Activated T-helper 1 cell treated with Interleukin-2 at 50 U/mL for 16 hours (primary cell): Measurements from ENCODE around the gene ADA.
"Not testable (repeated sequence)": the region's sequence is repeated elsewhere in the genome, so short reads cannot be mapped to it uniquely, and the experiment has no call there.

Experiments used
- DNase-seq: peaks from one replicate; pipeline ENCODE4 v3.0.0-alpha.2; 2020; ENCODE audit warnings: low read depth

Gene ADA

DNA sequence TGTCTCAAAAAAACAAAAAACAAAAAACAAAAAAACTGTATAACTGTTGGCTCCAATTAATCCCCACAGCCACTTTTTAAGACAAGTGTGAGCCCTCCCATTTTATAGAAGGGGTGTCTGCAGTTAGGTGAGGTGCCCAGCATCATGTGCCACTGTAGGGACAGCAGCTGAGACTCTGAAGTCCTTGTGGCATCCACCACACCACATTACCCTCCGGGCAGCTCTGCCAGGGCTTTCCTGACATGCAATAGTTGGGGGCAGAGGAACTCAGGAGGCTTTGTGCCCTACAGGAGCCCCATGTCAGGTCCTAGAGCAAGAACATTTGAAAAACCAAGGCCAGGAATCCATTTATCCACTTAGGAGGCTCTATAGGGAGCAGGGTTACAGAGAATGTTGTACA lies 51.8 kb downstream of the ADA start:
- no peak for DNase-seq

DNA sequence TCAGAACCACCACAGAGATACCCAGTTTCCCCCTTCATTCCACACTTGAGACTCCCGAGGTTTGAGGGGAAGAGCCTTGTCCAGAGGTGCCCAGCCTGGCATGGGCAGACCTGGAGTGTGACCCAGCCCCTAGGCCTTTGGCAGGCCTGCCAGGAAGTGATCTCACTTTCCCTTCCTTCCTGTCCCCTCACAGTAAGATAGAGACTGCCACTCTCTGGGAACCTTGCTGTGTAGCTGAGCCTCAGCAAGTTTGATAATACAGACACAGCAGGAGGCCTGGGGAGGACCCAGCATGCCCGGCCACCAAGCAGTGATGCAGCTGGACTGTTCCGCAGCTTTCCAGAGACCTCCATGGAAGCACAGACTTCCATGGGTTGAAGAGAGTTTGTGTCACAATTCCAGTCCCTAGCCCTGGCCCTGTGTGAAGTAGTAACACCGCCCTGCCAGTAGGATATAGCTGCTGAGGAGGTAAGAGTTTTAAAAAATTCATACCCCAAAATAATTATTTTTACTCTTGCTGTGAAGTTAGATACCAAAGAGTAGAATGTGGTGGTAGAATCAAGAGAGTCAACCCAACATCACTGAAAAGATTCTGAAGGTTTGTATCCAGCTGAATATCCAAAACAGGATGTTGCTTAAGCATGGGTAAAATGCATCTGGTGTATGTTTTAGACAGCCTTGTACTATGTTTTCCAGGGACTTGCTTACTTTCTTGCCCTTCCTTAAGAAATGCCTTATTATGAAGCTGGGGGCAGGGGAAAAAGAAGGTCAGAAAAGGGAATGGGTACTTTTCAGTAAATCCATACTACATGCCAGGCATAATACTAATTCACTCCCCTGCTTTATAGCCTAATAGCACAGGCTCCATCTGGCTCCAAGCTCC lies 52.8 kb downstream of the ADA start:
- no peak for DNase-seq

DNA sequence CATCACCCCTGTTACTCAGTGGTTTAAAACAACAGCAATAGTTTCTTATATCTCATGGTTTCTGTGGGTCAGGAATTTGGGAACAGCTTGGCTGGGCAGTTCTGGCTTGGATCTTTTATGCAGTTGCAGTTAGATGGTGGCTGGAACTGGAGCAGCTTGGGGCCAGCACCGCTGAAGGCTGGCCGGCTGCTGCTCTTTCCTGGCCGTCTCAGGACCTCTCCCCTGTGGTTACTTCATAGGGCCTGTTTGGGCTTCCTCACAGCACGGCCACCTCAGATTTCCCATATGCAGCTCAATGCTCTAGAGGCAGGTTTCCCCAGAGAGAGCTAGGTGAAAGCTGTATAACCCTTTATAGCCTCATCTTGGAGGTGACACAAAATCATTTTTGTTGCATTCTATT lies 53.6 kb downstream of the ADA start:
- no peak for DNase-seq

DNA sequence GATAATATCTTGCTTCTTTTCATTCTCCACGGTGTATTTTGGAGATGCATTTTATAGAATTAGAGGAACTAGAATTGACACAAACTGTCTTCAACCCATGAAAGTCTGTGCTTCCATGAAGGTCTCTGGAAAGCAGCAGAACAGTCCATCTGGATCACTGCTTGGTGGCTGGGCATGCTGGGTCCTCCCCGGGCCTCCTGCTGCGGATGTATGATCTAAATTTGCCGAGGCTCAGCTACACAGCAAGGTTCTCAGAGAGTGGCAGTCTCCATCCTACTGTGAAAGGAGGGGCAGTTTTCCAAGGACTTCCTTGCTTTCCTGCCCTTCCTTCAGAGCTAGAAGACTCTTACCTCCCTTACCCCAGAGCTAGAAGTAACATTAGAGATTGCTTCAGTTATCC lies 54.0 kb downstream of the ADA start:
- no peak for DNase-seq

DNA sequence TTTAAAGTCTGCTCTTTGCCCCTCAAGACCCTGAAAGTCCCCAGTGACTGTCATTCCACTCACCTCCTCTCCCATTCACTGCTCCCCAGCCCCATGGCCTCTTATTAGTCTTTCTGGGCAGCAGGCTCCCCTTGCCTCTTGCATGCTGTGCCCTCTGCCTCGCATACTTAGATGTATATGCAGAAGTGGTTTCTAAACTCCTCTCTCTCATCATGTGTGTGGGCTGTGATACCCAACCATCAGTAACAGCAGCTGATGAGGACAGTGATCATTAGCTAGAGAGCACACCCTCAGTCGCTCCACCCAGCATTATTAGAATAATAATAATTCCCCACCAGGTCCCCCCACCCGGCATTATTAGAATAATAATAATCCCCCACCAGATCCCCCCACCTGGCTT lies 54.6 kb downstream of the ADA start:
- no peak for DNase-seq

DNA sequence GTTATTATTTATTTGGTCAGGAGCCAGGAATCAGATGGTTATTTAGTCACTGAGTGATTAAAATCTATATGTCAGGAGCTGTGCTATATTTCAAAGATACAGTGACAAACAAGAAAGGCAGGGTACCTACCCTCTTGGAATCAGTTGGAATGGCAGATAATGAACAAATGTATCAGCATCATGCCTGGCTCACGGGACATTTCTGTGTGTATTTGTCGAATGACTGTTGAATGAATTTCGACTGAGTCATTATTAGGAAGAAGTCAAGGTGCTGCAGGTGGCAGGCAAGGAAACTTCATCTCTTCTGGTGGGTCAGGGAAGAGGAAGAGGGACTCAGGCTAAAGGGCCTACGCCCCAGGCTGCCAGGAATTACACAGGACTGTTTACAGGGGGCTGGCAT lies 55.5 kb downstream of the ADA start:
- DNase-seq, result no peak

DNA sequence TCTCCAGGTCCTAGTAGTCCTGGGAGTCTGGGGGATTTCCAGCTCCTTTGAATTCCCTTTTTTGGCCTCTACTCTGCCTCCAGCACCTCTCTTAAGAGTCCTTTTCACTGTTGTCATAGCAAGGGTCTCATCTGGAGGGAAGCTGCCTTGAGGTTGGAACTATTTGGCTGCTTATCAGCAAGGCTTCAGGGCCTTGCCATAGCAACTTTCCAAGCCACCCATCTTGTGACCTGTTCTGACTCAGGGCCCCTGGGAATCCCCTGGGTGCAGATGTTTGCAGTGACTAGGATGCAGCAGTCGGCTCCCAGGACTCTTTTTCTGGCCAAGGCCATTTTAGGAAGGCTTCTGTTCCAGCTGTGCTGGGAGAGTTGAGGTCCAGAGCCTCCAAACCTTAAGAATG lies 56.8 kb downstream of the ADA start:
- no peak for DNase-seq

DNA sequence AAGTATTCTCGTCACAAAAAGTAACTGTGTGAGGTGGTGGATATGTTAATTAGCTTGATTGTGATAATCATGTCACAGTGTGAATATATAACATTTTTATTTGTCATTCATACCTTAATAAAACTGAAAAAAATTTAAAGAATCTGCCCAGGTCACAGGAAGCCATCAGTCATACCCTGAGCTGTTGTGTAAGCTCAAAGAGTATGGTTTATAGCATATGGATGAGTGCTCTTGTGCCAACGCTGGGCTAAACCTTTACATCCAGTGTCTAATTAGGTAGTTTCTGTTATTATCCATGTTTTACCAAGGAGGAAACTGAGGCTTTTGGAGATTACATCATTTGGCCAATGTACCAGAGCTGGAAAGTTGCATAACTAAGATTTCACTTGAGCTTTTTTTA lies 57.7 kb downstream of the ADA start:
- no peak for DNase-seq

DNA sequence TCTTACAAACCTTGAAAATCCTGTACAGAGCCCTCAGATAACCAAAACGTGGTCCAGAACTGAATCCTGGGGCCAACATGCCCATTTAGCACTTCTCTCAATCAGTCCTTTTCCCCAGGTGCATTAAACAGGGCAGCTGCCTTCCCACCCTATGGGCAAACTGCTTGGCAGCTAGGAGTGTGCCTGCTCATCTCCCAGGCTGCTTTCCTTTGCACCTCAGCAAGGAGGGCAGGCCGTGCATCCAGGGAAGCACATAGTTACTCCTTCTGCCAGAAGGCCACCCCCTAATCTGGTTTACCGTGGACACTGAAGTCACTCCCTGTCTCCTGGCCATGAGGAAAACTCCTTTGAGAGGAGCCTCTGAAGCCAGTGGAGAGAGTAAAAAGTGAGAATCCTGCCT lies 59.1 kb downstream of the ADA start:
- no peak for DNase-seq

DNA sequence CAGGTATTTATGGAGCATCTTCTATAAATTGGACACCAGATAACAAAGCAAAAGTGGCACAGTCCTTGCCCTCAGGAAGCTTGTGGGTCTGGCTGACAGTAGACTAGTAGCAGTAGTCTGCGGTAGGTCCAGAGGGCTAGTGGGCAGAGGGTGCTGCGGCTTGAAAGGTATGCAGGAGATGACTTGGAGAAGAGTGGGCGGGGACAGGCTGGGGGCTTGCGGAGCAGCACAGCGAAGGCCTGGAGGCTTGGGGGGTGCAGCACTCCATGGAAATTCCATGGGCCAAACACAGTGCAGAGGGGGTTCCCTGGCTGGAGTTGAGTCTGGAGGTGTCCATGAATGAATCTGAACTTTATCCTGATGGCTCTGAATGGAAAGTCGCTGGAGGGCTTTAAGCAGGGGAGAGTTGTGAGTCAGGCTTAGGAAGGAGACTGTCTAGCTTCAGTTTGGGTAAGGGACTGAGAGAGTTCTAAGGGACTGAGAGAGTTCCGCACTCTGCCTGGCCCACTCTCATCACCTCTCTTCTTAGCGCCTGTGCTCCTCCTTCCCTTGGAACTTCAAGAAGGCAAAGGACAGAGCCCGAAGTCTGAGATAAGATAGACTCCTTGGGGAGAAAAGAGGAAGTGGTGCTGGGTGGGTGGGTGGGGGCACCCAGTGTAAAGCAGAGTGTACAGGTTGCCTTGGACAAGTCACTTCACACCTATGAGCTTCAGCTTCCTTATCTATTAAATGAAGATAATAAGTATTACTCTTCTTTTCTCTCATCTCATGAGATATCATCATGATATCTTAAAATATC lies 60.3 kb downstream of the ADA start:
- DNase-seq, result no peak

DNA sequence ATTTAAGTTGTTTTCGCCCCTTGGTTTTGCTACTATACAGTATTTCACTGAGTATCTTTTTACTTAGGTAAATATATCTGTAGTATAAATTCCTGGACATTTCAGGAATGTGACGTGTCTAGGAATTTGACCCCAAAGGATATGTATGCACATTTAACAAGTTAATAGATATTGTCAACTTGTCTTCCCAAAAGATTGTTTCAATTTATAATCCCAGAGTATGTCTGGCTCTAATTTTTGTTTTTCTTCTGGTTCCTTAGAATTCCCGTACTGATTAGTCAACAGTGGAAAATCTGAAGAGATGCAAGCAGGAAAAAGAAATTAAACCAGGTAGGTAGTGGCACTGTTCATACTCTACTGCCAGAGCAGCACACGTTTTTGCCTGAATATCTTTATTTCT lies 62.0 kb downstream of the ADA start:
- no peak for DNase-seq

DNA sequence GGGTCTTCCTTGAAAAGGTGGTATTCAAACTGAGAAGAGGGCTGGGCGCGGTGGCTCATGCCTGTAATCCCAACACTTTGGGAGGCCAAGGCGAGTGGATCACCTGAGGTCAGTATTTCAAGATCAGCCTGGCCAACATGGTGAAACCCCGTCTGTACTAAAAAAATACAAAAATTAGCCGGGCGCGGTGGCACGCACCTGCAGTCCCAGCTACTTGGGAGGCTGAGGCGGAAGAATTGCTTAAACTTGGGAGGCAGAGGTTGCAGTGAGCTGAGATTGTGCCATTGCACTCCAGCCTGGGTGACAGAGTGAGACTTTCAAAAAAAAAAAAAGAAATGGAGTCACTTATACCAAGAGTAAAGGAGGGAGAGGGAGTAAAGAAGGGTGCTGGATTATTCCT lies 63.2 kb downstream of the ADA start:
- DNase-seq, result not testable (repeated sequence)

DNA sequence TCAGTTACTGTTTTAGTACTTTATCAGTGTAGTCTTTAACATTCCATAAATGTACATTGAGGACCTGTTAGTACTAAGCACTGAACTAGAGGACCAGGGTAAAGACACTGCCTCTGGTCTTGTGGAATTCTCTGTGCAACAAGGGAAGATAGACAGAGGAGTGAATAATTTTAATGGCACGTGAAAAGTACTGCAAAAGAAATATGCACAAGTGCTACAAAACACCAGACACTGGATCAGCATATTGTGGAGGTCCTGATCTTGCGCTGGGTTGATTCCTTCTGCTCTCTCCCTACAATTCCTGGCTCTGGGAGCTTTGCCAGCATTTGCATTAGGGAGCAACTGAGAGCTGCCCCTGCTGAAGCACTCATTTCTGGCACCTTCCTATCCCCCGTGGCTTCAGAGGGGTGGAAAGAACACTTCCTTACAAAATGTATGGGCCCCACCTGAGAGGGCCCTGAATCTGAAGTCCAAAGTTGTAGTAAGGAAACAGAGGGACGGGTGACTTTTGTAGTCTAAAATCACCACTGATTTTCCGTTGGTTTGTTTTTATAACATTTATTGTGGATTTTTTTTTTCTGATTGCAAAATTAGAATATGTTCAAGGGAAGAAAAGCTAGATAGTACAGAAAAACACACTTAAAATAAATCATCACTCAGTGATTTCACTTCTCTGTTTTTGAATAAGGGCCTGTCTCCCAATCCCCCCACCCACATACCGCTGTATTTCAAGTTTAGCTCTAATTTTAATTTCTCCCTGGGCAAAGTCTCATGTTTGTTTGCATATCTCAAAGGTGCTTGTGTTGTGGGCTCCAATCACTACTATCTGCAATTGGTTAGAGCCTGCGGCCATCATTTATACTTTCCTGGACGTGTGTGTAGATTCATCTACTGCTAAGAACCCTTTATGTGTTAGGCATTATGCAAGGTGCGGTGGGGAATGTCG lies 64.2 kb downstream of the ADA start:
- DNase-seq, result no peak

DNA sequence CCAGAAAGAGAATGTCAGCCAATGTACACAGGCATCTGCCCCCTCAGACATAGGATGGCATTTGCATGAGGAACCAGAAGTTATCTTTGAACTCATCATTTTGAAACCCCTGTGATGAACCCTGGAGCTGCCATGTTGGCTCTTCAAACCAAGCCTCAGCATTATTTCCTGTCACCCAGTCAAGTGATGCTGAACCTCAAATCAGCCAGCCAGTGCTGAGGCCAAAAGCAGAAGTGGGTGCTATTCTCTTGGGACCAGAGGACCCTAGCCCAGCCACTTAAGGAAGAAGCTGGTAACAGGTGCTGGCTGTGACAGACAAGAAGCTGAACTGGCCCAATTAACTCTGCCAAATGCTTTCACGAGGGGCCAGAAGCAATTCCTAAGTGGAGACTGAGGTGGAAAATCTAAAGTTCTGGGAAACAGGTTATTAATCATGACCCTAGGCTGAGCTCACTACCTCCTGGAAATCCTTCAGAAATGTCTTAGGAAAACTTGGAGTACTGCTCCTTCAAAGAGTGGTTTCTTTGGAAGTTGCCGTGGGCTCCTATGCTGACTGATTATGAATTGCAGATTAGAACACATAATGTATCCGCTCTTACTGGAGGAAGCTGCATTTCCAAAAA lies 65.1 kb downstream of the ADA start:
- DNase-seq, result no peak

DNA sequence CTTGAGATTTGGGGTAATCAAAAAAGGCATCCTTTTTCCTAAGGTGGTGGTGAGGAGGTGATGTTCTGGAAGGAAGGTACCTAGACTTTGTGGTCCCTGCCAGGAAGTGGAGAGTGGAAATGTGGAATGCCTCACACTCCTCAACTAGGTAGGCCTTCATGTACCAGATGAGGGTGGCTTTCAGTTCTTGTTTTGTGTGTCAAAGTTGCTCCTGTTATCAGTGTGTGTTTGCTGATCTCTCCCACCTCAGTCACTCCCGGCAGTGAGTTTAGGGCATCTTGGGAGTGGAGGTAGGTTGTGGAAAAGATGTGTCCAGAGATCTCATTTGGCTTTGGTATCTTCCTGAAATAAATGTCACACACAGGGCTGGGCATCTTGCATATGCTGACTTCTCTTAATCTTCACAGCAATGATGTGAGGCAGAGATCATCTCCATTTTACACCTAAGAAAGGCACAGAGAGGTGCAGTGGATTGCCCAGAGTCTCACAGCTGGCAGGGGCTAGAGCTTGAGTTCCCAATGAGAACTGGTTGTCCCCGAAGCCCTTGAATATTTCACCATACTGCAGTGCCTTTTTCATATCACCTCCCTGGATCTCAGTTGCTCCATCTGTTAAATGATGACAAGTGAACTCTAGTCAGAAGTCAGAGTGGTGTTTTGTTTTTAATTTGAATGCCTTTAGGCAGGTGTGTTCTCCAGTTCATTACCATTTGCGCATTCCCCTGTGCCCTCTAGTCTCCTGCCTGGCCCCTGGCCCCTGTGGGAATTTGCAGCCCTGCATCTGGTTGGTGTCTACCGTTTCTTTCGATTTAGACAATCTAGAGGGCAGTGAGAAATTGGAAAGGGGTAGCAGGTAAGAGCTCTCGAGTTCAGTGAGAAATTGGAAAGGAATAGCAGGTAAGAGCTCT lies 66.2 kb downstream of the ADA start:
- no peak for DNase-seq

DNA sequence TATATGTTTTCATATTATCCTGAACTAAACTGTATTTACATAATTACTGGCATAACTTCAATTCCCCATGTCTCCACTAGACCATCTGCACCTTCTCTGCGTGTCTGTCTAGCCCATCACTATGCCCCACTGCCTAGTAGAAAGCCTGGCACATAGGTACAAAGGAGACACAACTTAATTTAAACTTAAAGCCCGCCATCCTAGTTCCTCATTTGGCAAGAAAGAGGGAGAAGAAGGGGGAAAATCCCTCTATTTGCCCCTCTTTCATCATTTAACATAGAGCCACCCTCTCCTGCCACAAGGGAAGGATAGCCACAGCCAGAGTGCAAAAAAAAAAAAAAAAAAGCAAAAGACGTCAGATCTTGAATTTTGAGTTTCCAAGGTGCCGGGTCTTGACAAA lies 67.3 kb downstream of the ADA start:
- DNase-seq, result no peak

DNA sequence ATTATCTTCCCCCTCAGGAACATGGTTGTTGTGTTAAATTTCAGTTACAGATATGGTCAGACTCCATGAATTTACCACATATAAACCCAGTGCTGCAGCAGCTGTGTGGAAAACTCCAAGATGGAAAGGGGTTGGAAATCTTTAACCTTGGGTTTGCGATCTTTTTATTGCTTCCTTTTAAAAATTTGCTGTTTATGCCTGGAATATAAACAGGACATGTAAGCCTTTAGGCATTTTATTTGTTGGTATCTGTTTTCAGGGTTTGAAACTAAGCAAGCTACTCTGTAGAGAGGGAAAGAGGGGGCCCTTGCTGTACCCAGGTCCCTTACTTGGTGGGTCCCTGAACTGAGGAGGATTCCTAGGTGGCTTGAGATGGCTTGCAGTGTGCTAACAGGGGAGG lies 68.3 kb downstream of the ADA start:
- DNase-seq, result no peak

DNA sequence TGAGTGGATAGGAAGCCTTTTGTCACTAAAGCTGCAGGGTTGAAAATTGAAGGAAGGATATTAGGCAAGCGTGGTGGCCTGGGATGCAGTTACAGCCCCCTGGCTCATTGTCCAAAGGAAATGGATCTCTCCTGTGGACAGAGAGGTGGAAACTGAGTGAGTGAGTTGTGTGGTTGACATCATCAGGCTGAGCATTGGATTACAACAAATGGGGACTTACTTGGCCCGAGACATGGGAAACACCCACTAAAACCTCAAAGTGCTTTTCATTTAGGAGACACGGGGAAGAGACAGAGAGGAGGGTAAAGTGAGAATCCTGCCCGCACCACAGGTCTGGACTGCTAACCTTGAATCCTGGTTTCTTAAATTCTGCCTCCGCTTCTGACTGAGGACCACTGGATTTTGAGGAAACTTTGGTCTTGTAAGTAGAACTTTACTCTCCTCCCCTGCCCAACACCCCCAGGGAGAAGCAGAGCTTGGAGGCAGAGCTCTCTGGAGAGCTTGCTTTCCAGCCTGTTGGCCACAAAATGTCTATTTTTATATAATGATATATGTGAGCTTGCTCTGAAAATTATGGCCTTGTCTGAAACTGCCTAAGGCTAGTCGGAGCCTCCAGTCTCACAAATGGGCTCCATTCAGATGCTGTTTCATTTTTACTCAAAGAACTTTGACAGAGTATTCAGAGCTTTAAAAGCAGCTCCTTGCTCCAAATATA lies 69.0 kb downstream of the ADA start, which contains the start of gene PKIG:
Gene PKIG, plus strand, starts transcription at position 269 of the 715 bp plus-strand sequence. CDS start 31,978 bp downstream, outside the sequence.
- DNase-seq, result no peak

DNA sequence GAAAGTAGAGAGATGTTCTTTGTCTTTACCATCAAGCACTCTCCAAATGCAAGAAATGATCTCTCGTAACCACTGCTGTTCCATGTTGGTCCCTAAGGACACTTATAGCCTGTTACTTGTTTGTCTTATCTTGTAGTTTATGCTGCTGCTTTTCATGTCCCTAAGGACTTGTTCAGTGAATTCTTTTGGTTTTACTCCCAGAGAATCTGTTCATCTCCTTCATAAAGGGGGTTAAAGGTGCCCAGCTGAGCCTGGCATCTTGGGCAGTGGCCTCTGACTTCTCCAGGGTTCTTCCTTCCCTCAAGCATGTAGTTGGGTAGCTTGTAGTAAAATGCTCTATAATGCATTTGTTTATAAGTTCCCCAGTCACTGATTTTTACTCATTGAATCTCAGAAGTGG lies 70.0 kb downstream of the ADA start:
- no peak for DNase-seq
